GOT3 (cell line): Measurements from ENCODE around the gene VN1R4.
"Not testable (repeated sequence)": the region's sequence is repeated elsewhere in the genome, so short reads cannot be mapped to it uniquely, and the experiment has no call there.

Experiments
- DNase-seq: peaks from one replicate; lab custom pipeline; 2025; ENCODE audit warnings: mixed read lengths; lab: John Stamatoyannopoulos, UW

VN1R4 gene, protein sequence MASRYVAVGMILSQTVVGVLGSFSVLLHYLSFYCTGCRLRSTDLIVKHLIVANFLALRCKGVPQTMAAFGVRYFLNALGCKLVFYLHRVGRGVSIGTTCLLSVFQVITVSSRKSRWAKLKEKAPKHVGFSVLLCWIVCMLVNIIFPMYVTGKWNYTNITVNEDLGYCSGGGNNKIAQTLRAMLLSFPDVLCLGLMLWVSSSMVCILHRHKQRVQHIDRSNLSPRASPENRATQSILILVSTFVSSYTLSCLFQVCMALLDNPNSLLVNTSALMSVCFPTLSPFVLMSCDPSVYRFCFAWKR

DNA sequence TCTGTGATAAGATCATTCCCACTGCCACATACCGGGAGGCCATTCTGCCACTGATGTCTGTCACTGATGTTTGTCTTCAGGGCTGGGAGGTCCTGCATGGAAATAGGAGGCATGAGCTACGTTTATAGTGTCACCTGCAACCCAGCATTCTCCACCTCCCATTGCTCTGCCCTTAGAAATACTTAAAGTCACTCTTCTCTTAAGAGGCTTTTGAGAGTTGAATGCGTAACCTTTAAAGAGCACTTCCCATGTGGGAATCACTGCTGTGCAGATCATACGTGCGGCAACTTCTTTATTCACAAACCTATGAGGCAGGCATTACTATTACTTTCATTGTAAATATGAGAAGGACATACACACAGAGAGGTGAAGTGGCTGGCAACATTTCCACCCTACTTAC is at the start of gene VN1R4:
VN1R4 (minus strand) TSS at position 101 of the 400 bp plus-strand sequence; CDS start at position 43, 58 bp downstream.
- DNase-seq: not testable (repeated sequence)

DNA sequence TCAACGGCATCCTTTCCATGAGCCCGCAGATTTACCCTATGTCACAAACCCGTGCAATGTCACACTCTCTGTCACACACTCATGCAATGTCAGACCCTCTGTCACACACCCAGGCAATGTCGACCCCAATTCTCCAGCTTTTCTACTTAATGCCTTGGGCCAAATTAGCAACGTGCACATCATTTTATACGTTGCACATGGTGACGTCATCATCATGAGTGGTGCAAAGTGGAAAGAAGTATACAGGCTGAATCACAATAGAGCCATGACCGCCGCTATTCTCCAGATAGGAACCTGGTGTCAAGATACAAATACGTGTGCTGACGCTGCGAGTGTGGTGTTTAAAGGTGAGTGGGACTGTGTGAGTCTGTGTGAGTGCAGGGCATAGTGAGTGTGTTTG is 44.4 kb upstream of the VN1R4 start:
- DNase-seq: no peak

DNA sequence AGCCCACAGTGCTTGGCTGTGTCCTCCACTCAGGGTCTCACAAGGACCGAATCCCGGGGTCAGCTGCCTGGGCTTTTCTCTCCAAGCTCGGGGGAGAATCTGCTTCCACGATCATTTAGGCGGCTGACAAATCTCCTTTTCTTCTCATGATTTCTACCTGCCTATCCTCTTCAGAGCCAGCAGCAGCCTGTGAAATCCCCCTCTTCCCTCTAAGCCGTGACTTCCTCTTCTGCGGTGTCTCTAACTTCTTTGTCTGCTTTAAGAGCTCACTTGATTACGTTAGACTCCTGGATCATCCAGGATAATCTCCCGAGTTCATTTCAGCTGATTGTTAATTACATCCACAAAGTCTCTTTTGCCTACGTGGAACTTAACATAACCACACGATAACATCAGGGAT is 43.5 kb upstream of the VN1R4 start:
- no peak for DNase-seq

DNA sequence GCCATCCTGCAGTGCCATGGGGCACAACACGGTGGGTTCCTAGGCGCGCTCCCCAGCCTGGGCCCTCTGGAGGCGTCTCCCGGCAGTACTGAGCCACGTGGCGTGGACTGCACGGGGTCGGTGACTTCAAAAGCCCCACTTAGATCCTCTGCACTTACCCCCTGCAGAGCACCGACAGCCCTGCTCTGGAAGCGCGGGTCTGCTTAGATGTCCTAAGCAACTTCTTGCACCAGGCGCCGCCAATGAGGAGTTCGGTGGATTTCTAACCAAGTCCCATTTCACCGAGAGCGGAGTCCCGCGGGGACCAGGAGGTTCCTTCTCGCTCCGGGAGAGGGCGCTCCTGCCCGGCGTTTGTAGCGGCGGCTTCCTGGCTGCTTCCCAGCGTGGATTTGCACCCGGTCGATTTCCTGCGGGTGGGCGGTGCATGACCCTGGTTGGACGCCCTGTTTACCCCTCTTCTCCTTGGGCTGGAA is 40.9 kb upstream of the VN1R4 start:
- no peak for DNase-seq

DNA sequence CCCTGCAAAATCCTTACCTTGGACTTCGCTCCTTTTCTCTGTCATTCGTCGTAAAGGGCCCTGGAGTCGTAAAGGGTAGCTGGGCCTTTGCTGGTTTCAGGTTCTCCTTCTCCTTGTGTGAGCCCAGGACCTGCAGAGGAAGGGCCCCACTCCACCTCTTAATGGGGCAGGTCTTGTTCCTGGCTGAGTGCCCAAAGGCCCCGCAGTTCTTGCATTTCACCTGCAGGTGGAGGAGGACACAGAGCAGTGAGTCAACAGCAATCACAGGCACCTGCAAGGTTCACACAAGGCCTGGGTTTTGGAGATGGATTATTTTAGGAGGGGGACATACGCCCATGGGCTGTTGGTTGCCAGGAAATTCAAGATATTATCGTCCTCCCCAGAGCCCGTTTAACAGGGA is 33.8 kb upstream of the VN1R4 start:
- not testable (repeated sequence) for DNase-seq

DNA sequence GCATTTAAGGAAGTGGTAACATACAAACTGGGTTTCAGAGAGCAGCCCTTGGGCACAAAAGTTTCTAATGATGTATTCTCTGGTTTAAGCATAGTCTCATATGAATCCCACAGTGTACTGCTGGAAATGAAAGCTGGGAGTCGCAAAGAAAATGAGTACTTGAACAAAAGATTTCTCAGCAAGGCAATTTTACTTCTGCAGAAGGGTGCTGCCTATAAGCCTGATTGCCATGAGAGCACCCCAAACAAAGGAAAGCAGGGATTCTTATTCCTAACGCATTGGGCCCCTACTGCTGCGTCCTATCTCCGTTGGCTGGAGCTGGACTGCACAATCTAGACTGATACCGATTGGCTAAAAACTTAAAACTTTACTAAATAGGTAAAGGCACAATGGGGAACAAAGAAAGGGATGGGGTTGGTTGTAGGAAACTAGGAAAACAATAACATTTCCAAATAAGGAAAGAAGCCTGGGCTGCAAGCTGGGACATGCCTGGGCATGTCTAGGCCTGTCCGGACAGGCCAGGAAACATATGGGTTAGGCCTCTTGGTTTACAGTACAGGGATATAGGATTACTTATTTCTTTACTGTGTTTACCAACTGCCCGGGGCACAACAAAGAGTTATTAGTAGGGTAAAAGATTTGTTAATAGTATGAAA is 27.4 kb upstream of the VN1R4 start:
- no peak for DNase-seq

DNA sequence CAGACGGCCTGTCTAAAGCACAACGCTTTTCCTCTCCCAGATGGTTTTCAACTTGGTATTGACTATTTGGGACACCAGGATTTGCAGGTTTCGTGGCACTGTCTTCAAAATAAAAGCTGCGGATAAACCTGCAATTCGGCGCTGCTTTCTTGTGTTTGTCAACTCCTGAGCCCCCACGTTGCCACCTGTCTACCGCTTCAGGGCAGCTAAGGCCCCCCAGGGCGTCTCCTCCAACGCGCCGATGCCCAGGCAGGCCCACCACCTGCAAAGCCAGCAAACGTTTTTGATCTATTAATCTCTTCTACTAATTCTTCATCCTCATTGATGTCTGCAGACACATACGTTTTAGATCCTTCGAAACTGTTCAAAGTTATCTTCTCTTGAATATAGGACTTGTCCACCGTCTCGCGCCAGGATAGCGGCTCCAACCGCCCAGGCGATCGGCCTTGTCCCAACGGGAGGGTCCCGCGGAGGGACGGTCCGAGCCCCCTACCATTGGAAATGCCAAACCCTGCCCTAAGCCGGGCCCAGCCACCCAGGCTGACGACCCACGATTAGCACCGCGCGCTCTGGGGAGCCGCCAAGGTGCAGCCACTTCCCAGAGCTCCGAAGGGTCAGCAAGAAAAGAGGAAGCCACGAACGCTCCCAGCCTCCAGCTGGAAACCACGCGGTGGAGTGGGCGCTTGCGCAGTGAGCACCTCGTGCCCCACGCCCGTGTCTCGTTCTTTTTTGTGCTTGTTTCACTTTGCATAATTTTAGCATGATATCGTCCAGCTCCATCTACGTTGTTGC is 23.4 kb upstream of the VN1R4 start:
- no peak for DNase-seq

DNA sequence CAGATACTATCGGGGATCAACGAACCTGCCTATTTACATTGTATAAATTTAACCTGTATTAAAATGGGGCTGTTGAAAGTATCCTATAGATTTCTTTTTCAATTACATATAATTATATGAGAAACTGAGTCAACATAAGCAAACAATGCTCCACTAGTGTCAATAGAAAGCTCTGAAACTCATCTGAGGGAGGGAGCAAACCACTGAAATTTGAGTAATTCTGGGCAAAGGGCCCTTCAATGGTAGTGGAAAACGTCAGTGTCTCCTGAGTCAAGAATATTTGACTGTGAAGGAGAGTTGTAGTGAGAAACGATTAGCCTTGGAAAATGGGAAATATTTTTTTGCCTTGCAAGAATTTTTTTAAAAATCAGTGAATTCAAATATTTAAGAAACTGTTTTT is 17.6 kb upstream of the VN1R4 start:
- DNase-seq: no peak

DNA sequence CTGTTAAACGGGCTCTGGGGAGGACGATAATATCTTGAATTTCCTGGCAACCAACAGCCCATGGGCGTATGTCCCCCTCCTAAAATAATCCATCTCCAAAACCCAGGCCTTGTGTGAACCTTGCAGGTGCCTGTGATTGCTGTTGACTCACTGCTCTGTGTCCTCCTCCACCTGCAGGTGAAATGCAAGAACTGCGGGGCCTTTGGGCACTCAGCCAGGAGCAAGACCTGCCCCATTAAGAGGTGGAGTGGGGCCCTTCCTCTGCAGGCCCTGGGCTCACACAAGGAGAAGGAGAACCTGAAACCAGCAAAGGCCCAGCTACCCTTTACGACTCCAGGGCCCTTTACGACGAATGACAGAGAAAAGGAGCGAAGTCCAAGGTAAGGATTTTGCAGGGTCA is 14.4 kb upstream of the VN1R4 start:
- DNase-seq: not testable (repeated sequence)

DNA sequence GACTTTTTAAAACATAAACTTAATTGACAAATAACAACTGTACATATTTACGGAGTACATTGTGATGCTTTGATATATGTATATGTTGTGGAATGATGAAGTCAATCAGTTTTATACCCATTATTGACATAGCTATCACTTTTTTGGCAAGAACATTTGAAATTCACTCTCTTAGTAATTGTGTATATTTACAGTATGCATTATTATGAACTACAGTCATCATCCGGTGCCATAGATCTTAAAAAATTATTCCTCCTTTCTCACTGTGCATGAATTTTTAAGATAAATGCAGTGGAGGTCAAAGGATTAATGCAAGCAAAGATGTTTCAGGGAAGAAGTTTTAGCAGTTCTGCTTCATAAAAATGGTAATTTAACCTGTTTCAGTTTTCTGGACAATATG is 8.0 kb upstream of the VN1R4 start:
- DNase-seq: no peak

DNA sequence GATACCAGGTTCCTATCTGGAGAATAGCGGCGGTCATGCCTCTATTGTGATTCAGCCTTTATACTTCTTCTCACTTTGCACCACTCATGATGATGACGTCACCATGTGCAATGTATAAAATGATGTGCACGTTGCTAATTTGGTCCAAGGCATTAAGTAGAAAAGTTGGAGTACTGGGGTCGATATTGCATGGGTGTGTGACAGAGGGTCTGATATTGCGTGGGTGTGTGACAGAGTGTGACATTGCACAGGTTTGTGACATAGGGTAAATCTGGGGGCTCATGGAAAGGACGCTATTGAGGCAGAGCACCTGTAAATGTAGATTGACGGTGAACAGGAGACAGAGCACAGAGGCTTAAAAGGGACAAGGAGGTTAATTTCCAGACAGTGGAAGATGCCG is 4.5 kb upstream of the VN1R4 start:
- DNase-seq: no peak

DNA sequence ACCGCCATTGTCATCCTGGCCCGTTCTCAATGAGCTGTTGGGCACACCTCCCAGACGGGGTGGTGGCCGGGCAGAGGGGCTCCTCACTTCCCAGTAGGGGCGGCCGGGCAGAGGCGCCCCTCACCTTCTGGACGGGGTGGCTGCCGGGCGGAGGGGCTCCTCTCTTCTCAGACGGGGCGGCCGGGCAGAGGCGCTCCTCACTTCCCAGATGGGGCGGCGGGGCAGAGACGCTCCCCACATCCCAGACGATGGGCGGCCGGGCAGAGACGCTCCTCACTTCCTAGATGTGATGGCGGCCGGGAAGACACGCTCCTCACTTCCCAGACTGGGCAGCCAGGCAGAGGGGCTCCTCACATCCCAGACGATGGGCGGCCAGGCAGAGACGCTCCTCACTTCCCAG is 2.3 kb upstream of the VN1R4 start:
- DNase-seq: not testable (repeated sequence)

DNA sequence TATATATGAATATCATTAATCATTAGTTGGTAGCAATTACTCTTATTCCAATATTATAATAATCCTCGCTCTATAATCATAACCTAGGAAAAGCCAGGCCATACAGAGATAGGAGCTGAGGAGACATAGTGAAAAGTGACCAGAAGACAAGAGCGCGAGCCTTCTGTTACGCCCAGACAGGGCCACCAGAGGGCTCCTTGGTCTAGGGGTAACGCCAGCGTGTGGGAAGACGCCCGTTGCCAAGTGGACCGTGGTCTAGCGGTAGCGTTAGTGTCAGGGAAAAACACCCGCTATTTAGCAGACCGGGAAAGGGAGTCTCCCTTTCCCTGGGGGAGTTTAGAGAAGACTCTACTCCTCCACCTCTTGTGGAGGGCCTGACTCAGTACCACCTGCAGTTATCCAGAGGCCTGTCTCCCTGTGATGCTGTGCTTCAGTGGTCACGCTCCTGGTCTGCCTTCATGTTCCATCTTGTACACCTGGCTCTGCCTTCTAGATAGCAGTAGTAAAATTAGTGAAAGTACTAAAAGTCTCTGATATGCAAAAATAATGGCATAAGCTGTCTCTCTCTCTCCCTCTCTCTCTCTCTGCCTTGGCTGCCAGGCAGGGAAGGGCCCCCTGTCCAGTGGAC is 9.7 kb downstream of the VN1R4 start, which contains the start of gene VN1R2:
VN1R2 (plus strand) TSS at position 578 of the 628 bp plus-strand sequence. CDS start 84 bp downstream, outside the sequence.
- DNase-seq: not testable (repeated sequence)

DNA sequence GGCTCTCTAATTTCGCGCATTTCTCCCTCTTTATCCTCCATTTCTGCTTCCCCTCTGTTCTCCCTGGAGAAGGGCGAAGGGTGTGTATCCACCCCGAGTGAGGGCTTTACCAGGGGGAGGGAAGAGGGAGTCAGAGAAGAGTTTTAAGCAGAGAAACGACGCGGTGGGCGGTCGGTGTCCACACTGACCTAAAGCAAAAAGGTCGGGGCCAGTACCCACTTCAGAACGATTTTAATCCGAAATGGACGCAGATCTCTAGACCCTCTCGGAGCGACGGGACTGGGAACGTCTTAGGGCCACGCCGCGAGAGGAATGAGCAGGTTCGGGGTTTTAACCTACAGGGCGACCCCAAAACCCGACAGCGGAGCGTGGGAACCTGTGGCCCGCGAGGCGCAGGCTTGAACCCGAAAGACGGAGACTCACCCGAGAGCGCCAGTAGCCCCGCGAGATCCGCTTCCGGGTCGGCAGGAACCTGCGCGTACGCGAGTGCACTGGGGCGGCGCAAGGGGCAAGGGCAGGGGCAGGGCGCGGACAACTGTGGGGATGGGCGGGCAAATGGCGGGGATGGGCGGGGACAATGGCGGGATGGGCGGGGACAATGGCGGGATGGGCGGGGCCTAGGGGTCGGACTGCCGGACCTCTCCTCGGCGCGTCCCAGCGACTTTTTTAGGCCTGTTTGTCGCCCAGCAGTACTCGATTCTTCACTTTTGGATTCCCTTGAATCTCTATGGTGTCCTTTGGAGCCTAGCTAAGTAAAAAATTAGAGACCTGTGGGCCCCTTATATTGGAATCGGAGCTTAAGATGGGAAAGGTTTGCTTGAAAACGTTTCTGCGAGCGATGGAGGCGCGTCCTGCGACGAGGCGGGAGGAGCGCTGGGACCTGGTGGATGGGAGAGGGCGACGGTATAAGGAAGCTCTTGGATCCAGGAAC is 12.8 kb downstream of the VN1R4 start, which contains the start of gene ZNF677:
ZNF677 (minus strand) TSS at position 463 of the 931 bp plus-strand sequence. CDS start 3,323 bp downstream, outside the sequence.
- DNase-seq: peak; percentile 51

DNA sequence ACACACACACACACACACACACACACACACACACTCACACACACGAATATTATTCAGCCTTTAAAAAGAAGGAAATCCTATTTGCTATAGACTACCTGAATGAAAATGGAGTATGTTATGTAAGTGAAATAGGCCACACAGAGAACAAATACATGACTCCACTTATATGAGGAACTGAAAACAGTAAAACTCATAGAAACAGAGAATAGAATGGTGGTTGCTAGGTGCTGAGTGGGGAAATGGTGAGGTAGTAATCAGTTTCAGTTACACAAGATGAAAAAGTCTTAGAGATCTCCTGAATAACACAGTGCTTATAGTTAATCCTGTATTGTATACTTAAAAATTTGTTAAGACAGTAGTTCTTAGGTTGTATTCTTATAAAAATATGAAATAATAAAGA is 21.0 kb downstream of the VN1R4 start:
- no peak for DNase-seq

DNA sequence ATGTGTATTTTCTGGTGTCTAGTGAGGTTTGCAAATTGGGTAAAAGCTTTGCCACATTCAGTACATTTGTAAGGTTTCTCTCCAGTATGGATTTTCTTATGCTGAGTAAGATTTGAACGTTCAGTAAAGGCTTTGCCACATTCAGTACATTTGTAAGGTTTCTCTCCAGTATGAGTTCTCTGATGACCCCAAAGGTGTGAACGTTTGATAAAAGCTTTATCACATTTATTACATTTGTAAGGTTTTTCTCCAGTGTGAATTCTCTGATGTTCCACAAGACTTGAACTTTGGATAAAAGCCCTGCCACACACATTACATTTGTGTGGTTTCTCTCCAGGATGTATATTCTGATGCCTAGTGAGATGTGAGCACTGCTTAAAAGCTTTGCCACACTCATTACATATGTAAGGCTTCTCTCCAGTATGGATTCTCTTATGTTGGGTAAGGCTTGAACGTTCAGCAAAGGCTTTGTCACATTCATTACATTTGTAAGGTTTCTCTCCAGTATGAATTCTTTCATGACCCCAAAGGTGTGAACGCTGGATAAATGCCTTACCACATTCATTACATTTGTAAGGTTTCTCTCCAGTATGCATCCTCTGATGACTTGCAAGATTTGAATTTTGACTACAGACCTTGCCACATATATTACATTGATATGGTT is 30.3 kb downstream of the VN1R4 start:
- DNase-seq: no peak

DNA sequence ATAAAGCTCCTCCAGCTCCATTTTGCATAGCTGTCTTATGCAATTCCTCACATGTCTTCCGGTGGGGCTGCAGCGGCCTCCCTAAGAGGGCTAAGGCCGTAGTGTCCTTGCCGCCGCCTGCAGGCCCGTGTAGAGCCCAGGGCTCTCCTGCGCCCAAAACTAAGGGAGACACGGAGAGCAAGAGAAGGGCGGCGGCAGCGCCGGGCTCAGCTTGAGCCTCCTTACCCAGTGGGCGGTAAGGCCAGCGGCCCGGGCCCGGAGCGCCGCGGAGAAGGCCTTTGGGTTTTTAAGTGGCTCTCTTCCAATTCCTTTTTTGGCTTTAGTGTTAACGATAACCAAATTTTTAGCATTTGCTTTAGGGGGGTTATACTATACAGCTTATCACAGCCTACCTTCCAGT is 42.9 kb downstream of the VN1R4 start:
- no peak for DNase-seq

DNA sequence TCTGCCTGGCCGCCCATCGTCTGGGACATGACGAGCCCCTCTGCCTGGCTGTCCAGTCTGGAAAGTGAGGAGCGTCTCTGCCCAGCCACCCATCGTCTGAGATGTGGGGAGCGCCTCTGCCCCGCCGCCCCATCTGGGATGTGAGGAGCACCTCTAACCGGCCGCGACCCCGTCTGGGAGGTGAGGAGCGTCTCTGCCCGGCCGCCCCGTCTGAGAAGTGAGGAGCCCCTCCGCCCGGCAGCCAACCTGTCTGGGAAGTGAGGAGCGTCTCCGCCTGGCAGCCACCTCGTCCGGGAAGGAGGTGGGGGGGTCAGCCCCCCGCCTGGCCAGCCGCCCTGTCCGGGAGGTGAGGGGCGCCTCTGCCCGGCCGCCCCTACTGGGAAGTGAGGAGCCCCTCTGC is 44.8 kb downstream of the VN1R4 start:
- DNase-seq: not testable (repeated sequence)
